ENCODE data around the gene NELFA. TPM values are rescaled to one million over a fixed set of nuclear protein-coding genes. Genes with fewer than 3 reads are reported as not detected.
A peak's percentile ranks its signal among the peaks of the same experiment; 100 is the strongest.
"Not testable (repeated sequence)": the region's sequence is repeated elsewhere in the genome, so short reads cannot be mapped to it uniquely, and the experiment has no call there.

The NELFA gene
- total and polyA plus RNA-seq, 4 donors = 14.0 to 54.5 (median 36.9) TPM

DNA sequence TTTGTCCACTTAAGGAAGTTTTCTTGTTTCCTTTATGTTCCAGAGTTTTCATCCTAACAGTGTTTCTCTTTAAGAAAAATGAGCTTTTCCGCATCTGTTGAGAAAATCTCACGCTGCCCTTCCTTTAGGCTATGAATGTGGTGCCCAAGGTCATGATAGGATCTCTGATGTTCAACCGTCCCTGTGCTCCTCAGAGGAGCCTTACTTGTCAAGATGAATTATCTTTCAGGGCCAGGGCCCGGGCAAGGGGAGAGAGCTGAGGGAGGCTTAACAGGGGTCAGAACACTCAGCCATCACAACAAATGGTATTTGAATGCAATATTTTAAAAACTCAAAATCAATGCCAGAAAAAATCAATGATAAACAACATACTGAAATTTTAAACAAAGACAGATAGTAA, 6.2 kb upstream of the NELFA start:
- no peaks in the 10 kb centered on the region for H3K9me3 ChIP-seq (ENCODE audit: control insufficient read depth, insufficient read depth, low read length)
- H3K36me3 ChIP-seq (ENCODE audit: control insufficient read depth, insufficient read depth, low read length) = peaks cover 11% of the 10 kb centered on the region
- no peak overlapping the region for H3K27ac ChIP-seq (ENCODE audit: low read depth, low read length)
- peaks cover 5% of the 10 kb centered on the region for H3K4me1 ChIP-seq (ENCODE audit: control insufficient read depth, insufficient read depth, low read length)
- DNase-seq (ENCODE audit: low read depth in 4 of 6, low spot score in 6 of 6) = no peak
- no peaks in the 10 kb centered on the region for H3K27me3 ChIP-seq (ENCODE audit: control insufficient read depth, insufficient read depth, low read length)
- WGBS (ENCODE audit: insufficient coverage) = 94% methylated on average over 2 of the region's 4 CpGs
- no peak overlapping the region for H3K4me3 ChIP-seq (ENCODE audit: low read depth, low read length)

DNA sequence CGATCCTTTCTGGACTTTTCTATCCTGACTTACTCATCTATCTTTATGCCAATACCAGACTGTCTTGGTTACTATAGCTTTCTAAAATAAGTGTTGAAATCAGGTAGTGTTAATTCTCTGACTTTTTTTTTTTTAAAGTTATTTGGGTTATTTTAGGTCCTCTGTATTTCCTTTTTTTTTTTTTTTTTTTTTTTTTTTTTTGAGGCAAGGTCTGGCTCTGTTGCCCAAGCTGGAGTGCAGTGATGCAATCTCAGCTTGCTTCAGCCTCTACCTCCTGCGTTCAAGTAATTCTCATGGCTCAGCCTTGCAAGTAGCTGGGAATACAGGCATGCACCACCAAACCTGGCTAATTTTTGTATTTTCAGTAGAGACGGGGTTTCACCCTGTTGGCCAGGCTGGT, 2.8 kb upstream of the NELFA start:
- 80% methylated on average over 1 of the region's 3 CpGs for WGBS (ENCODE audit: insufficient coverage)
- H3K27me3 ChIP-seq (ENCODE audit: control insufficient read depth, insufficient read depth, low read length) = no peaks in the 10 kb centered on the region
- DNase-seq (ENCODE audit: low read depth in 4 of 6, low spot score in 6 of 6) = no peak

DNA sequence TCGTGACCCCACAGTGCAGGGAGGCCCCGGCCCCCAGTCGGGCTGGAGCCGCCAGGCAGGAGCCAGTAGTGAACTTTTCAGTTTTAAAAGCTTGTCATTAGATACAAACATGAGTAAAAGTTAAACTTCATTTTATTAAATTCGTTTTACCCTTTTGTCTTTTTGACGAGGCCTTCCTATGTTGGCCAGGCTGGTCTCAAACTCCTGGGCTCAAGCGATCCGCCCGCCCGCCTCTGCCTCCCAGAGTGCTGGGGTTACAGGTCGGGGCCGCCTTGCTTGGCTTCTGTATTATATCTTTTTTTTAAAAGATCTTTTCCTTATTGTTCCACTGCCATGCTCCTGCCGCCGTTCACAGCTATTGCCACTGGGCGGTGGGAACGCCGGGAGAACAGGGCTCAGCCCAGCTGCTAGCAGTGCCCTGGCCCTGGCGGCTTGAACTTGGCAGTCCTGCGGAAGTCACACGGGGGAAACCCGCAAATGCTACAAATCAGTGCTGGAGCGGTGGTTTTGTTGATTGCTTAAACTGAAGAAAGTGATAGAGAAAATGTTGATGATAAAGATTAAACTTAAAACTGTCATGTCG, 968 bp upstream of the NELFA start:
- DNase-seq (ENCODE audit: low read depth in 4 of 6, low spot score in 6 of 6) = peak in 3 of 6 donors; percentile 13 to 69 (median 65)
- 2% methylated on average over 19 of the region's 23 CpGs for WGBS (ENCODE audit: insufficient coverage)
- Histone ChIP-seq H3K4me1 (ENCODE audit: control insufficient read depth, insufficient read depth, low read length) (peaks cover 22% of the 10 kb centered on the region), H3K9me3 (ENCODE audit: control insufficient read depth, insufficient read depth, low read length) (no peaks in the 10 kb centered on the region), H3K4me3 (ENCODE audit: low read depth, low read length) (peak overlapping the region; percentile 90), H3K27me3 (ENCODE audit: control insufficient read depth, insufficient read depth, low read length) (no peaks in the 10 kb centered on the region), H3K36me3 (ENCODE audit: control insufficient read depth, insufficient read depth, low read length) (peaks cover 8% of the 10 kb centered on the region), H3K27ac (ENCODE audit: low read depth, low read length) (peak overlapping the region; percentile 92)

More for the DNA sequence above, 2.8 kb upstream of the NELFA start:
- Histone ChIP-seq H3K4me3 (ENCODE audit: low read depth, low read length) (no peak overlapping the region), H3K9me3 (ENCODE audit: control insufficient read depth, insufficient read depth, low read length) (no peaks in the 10 kb centered on the region), H3K4me1 (ENCODE audit: control insufficient read depth, insufficient read depth, low read length) (peaks cover 22% of the 10 kb centered on the region), H3K36me3 (ENCODE audit: control insufficient read depth, insufficient read depth, low read length) (peaks cover 4% of the 10 kb centered on the region), H3K27ac (ENCODE audit: low read depth, low read length) (no peak overlapping the region)

DNA sequence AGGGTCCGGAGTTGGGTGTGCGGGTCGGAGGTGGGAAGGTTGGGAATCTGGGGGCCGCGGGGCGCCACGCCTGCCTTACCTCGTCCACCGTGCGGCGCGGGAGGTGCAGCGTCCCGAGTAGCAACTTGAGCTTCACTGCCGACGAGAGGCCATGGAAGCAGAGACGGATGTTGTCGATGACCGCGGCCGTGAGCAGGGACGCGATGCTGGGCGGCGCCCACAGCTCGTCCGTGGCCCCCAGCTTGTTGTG, 178 bp downstream of the NELFA start:
- Histone ChIP-seq H3K36me3 (ENCODE audit: control insufficient read depth, insufficient read depth, low read length) (peaks cover 16% of the 10 kb centered on the region), H3K27me3 (ENCODE audit: control insufficient read depth, insufficient read depth, low read length) (no peaks in the 10 kb centered on the region), H3K4me1 (ENCODE audit: control insufficient read depth, insufficient read depth, low read length) (peaks cover 22% of the 10 kb centered on the region), H3K9me3 (ENCODE audit: control insufficient read depth, insufficient read depth, low read length) (no peaks in the 10 kb centered on the region), H3K27ac (ENCODE audit: low read depth, low read length) (peak overlapping the region; percentile 92), H3K4me3 (ENCODE audit: low read depth, low read length) (peak overlapping the region; percentile 90)
- WGBS (ENCODE audit: insufficient coverage) = 0% methylated on average over 27 of the region's 27 CpGs
- DNase-seq (ENCODE audit: low read depth in 4 of 6, low spot score in 6 of 6) = no peak

DNA sequence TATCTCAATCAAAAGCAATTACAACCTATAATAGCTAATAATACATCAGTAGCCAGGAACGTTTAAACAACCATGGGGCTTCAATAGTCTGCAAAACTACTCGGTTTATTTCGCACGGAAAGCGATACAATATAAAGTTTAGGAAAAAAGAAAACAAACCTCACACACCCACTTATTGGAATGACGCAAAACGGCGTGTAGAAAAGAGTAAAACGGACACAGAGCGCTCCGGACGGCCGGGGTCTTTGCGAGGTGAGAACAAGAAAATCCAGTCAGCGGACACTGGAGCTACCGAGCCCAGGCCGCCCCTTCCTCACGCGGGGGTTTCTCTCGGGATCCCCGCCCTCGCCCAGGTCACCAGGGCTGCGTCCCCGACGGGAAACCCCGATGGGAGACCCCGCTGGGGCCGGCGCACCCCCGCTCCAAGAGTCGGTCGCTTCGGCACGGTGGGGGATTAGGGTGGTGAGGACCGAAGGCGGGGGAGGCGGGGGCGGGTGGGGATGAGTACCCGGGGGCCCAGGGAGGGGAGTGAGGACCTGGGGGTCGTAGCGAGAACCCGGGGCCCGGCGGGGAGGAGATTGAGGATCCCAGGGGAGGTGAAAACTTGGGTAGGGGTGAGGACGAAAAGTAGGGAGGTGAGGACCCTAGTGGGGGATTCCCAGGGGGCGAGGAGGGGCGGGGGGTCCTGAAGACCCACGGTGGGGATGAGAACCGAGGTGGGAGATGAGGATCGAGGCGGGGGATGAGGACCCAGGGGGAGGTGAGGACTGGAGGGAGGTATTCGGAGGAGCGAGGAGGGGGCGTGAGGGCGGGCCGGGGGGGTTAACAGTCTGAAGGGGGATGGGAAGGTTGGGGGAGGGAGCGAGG, 737 bp downstream of the NELFA start:
- Histone ChIP-seq H3K9me3 (ENCODE audit: control insufficient read depth, insufficient read depth, low read length) (no peaks in the 10 kb centered on the region), H3K4me1 (ENCODE audit: control insufficient read depth, insufficient read depth, low read length) (peaks cover 22% of the 10 kb centered on the region), H3K4me3 (ENCODE audit: low read depth, low read length) (peak overlapping the region; percentile 90), H3K27ac (ENCODE audit: low read depth, low read length) (no peak overlapping the region), H3K36me3 (ENCODE audit: control insufficient read depth, insufficient read depth, low read length) (peaks cover 14% of the 10 kb centered on the region), H3K27me3 (ENCODE audit: control insufficient read depth, insufficient read depth, low read length) (no peaks in the 10 kb centered on the region)
- DNase-seq (ENCODE audit: low read depth in 4 of 6, low spot score in 6 of 6) = peak in 1 of 6 donors; percentile 32
- under 1% methylated on average over 29 of the region's 57 CpGs for WGBS (ENCODE audit: insufficient coverage)

DNA sequence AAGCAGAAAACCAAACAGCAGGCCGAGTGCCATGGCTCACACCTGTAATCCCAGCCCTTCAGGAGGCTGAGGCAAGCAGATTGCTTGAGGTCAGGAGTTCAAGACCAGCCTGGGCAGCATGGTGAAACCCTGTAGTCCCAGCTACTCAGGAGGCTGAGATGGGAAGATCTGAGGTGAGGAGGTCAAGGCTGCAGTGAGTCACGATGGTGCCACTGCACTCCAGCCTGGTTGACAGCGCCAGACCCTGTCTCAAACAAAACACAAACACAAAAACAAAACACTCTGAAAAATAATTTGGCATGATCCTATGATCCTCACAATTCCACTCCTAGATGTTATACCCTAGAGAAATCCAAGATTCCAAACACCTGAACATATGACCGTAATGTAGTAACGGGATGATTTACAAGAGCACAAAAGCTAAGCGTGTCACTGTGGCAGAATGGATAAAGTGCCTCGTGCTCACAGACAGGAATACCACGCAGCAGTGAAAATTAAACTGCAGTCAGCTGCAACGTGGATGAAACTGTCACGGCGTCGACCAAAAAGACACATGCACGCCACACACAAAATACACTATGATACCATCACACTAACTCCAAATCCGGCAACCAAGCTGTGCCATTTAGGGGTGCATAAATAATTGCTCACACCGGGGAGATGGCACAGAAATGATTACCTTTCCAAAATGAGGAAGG, 1.7 kb downstream of the NELFA start:
- H3K27ac ChIP-seq (ENCODE audit: low read depth, low read length) = no peak overlapping the region
- peak overlapping the region; percentile 90 for H3K4me3 ChIP-seq (ENCODE audit: low read depth, low read length)
- H3K9me3 ChIP-seq (ENCODE audit: control insufficient read depth, insufficient read depth, low read length) = no peaks in the 10 kb centered on the region
- peaks cover 22% of the 10 kb centered on the region for H3K4me1 ChIP-seq (ENCODE audit: control insufficient read depth, insufficient read depth, low read length)
- DNase-seq (ENCODE audit: low read depth in 4 of 6, low spot score in 6 of 6) = no peak
- H3K27me3 ChIP-seq (ENCODE audit: control insufficient read depth, insufficient read depth, low read length) = no peaks in the 10 kb centered on the region
- peaks cover 14% of the 10 kb centered on the region for H3K36me3 ChIP-seq (ENCODE audit: control insufficient read depth, insufficient read depth, low read length)
- 88% methylated on average over 10 of the region's 15 CpGs for WGBS (ENCODE audit: insufficient coverage)

DNA sequence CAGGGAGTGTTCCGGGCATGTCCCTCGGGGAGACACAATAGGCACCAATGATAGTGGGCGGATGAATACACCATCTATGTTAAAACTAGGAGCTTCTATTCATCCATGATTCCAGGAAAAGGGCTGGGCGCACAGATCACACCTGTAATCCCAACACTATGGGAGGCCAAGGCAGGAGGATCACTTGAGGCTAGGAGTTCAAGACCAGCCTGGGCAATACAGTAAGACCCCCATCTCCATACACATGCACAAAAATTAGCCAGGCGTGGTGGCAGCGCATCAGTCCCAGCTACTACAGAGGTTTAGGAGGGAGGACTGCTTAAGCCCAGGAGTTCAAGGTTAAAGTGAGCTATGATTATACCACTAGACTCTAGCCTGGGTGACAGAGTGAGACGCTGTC, 2.4 kb downstream of the NELFA start:
- no peak for DNase-seq (ENCODE audit: low read depth in 4 of 6, low spot score in 6 of 6)
- H3K4me1 ChIP-seq (ENCODE audit: control insufficient read depth, insufficient read depth, low read length) = peaks cover 22% of the 10 kb centered on the region
- no peak overlapping the region for H3K27ac ChIP-seq (ENCODE audit: low read depth, low read length)
- WGBS (ENCODE audit: insufficient coverage) = 93% methylated on average over 3 of the region's 7 CpGs
- H3K36me3 ChIP-seq (ENCODE audit: control insufficient read depth, insufficient read depth, low read length) = peaks cover 14% of the 10 kb centered on the region
- H3K4me3 ChIP-seq (ENCODE audit: low read depth, low read length) = no peak overlapping the region
- no peaks in the 10 kb centered on the region for H3K27me3 ChIP-seq (ENCODE audit: control insufficient read depth, insufficient read depth, low read length)
- no peaks in the 10 kb centered on the region for H3K9me3 ChIP-seq (ENCODE audit: control insufficient read depth, insufficient read depth, low read length)

DNA sequence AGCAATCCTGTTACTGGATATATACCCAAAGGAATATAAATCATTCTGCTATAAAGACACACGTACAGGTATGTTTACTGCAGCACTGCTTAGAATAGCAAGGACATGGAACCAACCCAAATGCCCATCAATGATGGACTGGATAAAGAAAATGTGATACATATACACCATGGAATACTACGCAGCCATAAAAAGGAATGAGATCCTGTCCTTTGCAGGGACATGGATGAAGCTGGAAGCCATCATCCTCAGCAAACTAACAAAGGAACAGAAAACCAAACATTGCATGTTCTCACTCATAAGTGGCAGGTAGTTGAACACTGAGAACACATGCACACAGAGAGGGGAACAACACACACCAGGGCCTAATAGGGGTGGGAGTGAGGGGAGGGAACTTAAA, 5.4 kb downstream of the NELFA start:
- peaks cover 14% of the 10 kb centered on the region for H3K36me3 ChIP-seq (ENCODE audit: control insufficient read depth, insufficient read depth, low read length)
- H3K4me1 ChIP-seq (ENCODE audit: control insufficient read depth, insufficient read depth, low read length) = peaks cover 11% of the 10 kb centered on the region
- H3K9me3 ChIP-seq (ENCODE audit: control insufficient read depth, insufficient read depth, low read length); H3K27ac ChIP-seq (ENCODE audit: low read depth, low read length); H3K4me3 ChIP-seq (ENCODE audit: low read depth, low read length); DNase-seq (ENCODE audit: low read depth in 4 of 6, low spot score in 6 of 6); H3K27me3 ChIP-seq (ENCODE audit: control insufficient read depth, insufficient read depth, low read length): not testable (repeated sequence)
- no CpG with 5 or more reads among the region's 2 CpGs for WGBS (ENCODE audit: insufficient coverage)

DNA sequence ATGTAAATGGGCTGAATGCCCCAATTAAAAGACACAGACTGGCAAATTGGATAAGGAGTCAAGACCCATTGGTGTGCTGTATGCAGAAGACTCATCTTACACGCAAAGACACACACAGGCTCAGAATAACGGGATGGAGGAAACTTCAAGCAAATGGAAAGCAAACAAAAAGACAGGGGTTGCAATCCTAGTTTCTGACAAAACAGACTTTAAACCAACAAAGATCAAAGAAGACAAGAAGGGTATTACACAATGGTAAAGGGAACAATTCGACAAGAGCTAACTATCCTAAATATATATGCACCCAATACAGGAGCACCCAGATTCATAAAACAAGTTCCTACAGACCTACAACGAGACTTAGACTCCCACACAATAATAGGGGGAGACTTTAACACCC, 9.5 kb downstream of the NELFA start:
- H3K27ac ChIP-seq (ENCODE audit: low read depth, low read length); H3K4me1 ChIP-seq (ENCODE audit: control insufficient read depth, insufficient read depth, low read length); H3K9me3 ChIP-seq (ENCODE audit: control insufficient read depth, insufficient read depth, low read length); DNase-seq (ENCODE audit: low read depth in 4 of 6, low spot score in 6 of 6); H3K36me3 ChIP-seq (ENCODE audit: control insufficient read depth, insufficient read depth, low read length); H3K4me3 ChIP-seq (ENCODE audit: low read depth, low read length); H3K27me3 ChIP-seq (ENCODE audit: control insufficient read depth, insufficient read depth, low read length): not testable (repeated sequence)
- 94% methylated on average over 2 of the region's 4 CpGs for WGBS (ENCODE audit: insufficient coverage)
